HG02642 (cell line): ENCODE results near the gene SEBOX.
A peak's percentile ranks its signal among the peaks of the same experiment; 100 is the strongest.

Source experiments
- ATAC-seq: cut with Tn5 transposase; IDR thresholded peaks from one replicate; pipeline ENCODE4 v1.9.1; 2021; ENCODE audit warnings: mild to moderate bottlenecking; ENCODE audit not compliant: unreplicated experiment, poor library complexity

Gene SEBOX

GRCh38 chr17:28324267-28324745 lies 40.7 kb downstream of the SEBOX start:
- no peak for ATAC-seq

- no peak for ATAC-seq
Observed at GRCh38 chr17:28320215-28321061, 44.6 kb downstream of the SEBOX start.

GRCh38 chr17:28319598-28319935 lies 45.4 kb downstream of the SEBOX start:
- no peak for ATAC-seq

GRCh38 chr17:28318759-28319597 lies 46.0 kb downstream of the SEBOX start, which contains the start of gene TMEM97:
Gene TMEM97, plus strand, starts transcription at chr17:28319200. Its CDS starts 40 bp downstream, at chr17:28319240.
- peak; percentile 96 for ATAC-seq

GRCh38 chr17:28317966-28318758 lies 46.8 kb downstream of the SEBOX start:
- ATAC-seq: peak; percentile 11

- ATAC-seq: no peak
Observed at GRCh38 chr17:28317099-28317965, 47.7 kb downstream of the SEBOX start.

GRCh38 chr17:28315846-28316705 lies 48.9 kb downstream of the SEBOX start:
- no peak for ATAC-seq

- no peak for ATAC-seq
Observed at GRCh38 chr17:28313841-28314240, 51.2 kb downstream of the SEBOX start.
